HEK293T (cell line): ENCODE data around the gene TMEM98.

ENCODE experiments used
- ARNT ChIP-seq: fragments of 450-650 bp; IDR thresholded peaks from 2 replicates; pipeline ENCODE4 v1.6.1; 2017; ENCODE audit warnings: mild to moderate bottlenecking
- BHLHE40 ChIP-seq: fragments of 450-650 bp; IDR thresholded peaks from 2 replicates; pipeline ENCODE4 v1.6.1; 2016; ENCODE audit warnings: mild to moderate bottlenecking, moderate library complexity, borderline replicate concordance
- ELF4 ChIP-seq: fragments of 450-650 bp; IDR thresholded peaks from 2 replicates; pipeline ENCODE4 v1.6.1; 2017; ENCODE audit warnings: antibody characterized with exemption
- HDGF ChIP-seq: fragments of 450-650 bp; IDR thresholded peaks from 2 replicates; pipeline ENCODE4 v1.6.1; 2017; ENCODE audit warnings: antibody characterized with exemption, borderline replicate concordance
- LEF1 ChIP-seq: fragments of 450-650 bp; IDR thresholded peaks from 2 replicates; pipeline ENCODE4 v1.6.1; 2017; ENCODE audit warnings: mild to moderate bottlenecking, borderline replicate concordance
- PKNOX1 ChIP-seq: fragments of 450-650 bp; IDR thresholded peaks from 2 replicates; pipeline ENCODE4 v1.6.1; 2016
- SP1 ChIP-seq: fragments of 450-650 bp; IDR thresholded peaks from 2 replicates; pipeline ENCODE4 v1.6.1; 2017
- SUZ12 ChIP-seq: fragments of 450-650 bp; IDR thresholded peaks from 2 replicates; pipeline ENCODE4 v1.6.1; 2016; ENCODE audit warnings: mild to moderate bottlenecking
- ZNF384 ChIP-seq: fragments of 450-650 bp; IDR thresholded peaks from 2 replicates; pipeline ENCODE4 v1.6.1; 2016

GRCh38 chr17:32935726-32936125, 7.8 kb downstream of the TMEM98 start:
- TF ChIP-seq BHLHE40 (no peak), PKNOX1 (no peak), SP1 (no peak), HDGF (no peak), ELF4 (no peak), ARNT (no peak), SUZ12 (no peak), ZNF384 (no peak), LEF1 (no peak)
